WI38 (cell line): ENCODE measurements around the gene FYN.
A peak's percentile ranks its signal among the peaks of the same experiment; 100 is the strongest.

ENCODE experiments used
- H3K4me3 ChIP-seq: 2 replicates; pipeline ENCODE4 v1.5.1; 2011; ENCODE audit warnings: low read depth, mild to moderate bottlenecking, control low read depth, low read length
- CTCF ChIP-seq: IDR thresholded peaks from 2 replicates; pipeline ENCODE4 v1.5.1; 2012; ENCODE audit warnings: low read depth, mild to moderate bottlenecking, control low read depth, low read length

Gene FYN

GRCh38 chr6:111672761-111673450, 200.3 kb downstream of the FYN start:
- TF ChIP-seq CTCF, result no peak
- H3K4me3 ChIP-seq, result no peak overlapping the region

- TF ChIP-seq CTCF, result no peak
These were observed 203.9 kb downstream of the FYN start for GRCh38 chr6:111669326-111669725.

GRCh38 chr6:111668410-111668809, 204.8 kb downstream of the FYN start:
- H3K4me3 ChIP-seq, result no peak overlapping the region
- TF ChIP-seq CTCF, result peak; percentile 33

More at GRCh38 chr6:111669326-111669725, 203.9 kb downstream of the FYN start:
- no peak overlapping the region for H3K4me3 ChIP-seq

- TF ChIP-seq CTCF, result no peak
- no peak overlapping the region for H3K4me3 ChIP-seq
These were observed 205.3 kb downstream of the FYN start for GRCh38 chr6:111667931-111668330.

- no peak for TF ChIP-seq CTCF
- no peak overlapping the region for H3K4me3 ChIP-seq
These were observed 206.4 kb downstream of the FYN start for GRCh38 chr6:111666847-111667246.

GRCh38 chr6:111664565-111665030, 208.7 kb downstream of the FYN start:
- no peak for TF ChIP-seq CTCF
- no peak overlapping the region for H3K4me3 ChIP-seq

- no peak overlapping the region for H3K4me3 ChIP-seq
- TF ChIP-seq CTCF, result no peak
These were observed 209.3 kb downstream of the FYN start for GRCh38 chr6:111663692-111664564.
